AG10803 (cell line): ENCODE results near the gene ADAMTS20.
"Not testable (repeated sequence)": the region's sequence is repeated elsewhere in the genome, so short reads cannot be mapped to it uniquely, and the experiment has no call there.

Experiments used
- DNase-seq: peaks from one replicate; pipeline ENCODE4 v3.0.0; 2010; ENCODE audit warnings: low read depth
- H3K4me3 ChIP-seq: 2 replicates; pipeline ENCODE4 v1.5.1; 2011; ENCODE audit warnings: mild to moderate bottlenecking, low read length, control low read depth
- CTCF ChIP-seq: conservative IDR thresholded peaks from 2 replicates; pipeline ENCODE4 v1.5.1; 2011; ENCODE audit warnings: mild to moderate bottlenecking, low read length, control low read depth, inconsistent platforms

ADAMTS20 gene

DNA sequence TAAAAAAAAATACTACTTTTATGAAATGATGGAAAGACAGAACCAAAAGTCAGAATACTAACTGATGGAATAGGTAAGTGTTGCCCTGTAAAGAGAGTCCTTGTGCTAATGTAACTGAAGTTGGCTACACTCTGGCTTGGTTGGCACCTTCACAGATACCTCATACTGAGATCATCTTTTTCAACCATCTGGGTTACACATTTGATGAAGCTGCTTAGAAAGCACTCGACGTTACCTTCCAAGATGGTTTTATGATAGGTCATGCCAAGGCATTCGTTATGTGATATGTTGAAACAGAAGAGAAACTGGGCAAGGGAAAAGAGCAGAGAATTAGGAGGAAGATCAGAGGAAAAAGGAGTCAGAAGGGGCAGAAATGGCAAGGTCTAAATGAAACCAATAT is 203.8 kb downstream of the ADAMTS20 start:
- DNase-seq, result peak; percentile 8
- TF ChIP-seq CTCF, result no peak
- H3K4me3 ChIP-seq, result no peak overlapping the region

DNA sequence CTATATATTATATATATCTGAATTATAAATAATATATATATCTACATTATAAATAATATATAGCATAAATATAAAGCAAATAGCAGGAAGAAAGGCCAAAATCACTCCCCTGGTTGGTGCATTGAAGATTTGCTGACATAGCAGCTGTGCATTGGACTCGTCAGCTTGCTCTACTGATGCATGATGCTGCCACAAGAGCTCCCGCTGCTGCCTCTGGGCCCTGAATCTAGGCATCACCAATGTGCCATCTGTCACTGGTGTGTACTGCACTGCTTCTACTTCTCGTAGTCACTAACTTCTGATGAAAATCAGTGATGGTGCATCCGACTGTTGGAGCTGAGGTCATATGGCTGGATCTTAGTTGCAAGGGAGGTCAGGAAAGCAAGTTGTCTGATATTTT is 205.0 kb downstream of the ADAMTS20 start:
- TF ChIP-seq CTCF, result no peak
- no peak for DNase-seq
- H3K4me3 ChIP-seq, result no peak overlapping the region

DNA sequence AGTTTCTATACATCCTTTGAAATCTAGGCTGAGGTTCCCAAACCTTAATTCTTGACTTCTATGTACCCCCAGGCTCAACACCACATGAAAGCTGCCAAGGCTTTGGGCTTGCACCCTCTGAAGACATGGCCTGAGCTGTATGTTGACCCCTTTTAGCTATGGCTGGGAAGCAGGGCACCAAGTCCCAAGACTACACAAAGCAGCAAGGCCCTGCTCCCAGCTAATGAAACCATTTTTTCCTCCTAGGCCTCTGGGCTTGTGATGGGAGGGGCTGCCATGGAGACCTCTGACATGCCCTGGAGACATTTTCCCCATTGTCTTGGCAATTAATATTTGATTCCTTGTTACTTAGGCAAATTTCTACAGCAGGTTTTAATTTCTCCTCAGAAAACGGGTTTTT is 207.0 kb downstream of the ADAMTS20 start:
- H3K4me3 ChIP-seq, result no peak overlapping the region
- no peak for TF ChIP-seq CTCF
- no peak for DNase-seq

DNA sequence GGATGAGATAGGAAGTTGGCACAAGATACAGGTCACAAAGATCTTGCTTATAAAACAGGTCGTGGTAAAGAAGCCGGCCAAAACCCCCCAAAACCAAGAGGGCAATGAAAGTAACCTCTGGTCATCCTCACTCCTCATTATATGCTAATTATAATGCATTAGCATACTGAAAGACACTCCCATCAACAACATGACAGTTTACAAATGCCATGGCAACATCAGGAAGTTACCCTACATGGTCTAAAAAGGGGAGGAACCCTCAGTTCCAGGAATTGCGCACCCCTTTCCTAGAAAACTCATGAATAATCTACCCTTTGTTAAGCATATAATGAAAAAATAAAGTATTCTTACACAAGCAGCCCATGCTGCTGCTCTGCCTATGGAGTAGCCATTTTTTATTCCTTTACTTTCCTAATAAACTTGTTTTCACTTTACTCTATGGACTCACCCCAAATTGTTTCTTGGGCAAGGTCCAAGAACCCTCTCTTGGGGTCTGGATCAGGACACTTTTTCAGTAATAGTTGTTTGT is 210.2 kb downstream of the ADAMTS20 start:
- DNase-seq, result not testable (repeated sequence)

GRCh38 chr12:43338848-43339526 is 213.0 kb downstream of the ADAMTS20 start:
- no peak overlapping the region for H3K4me3 ChIP-seq
- DNase-seq, result peak; percentile 54
- peak; percentile 61 for TF ChIP-seq CTCF

More for the DNA sequence above, 210.2 kb downstream of the ADAMTS20 start:
- not testable (repeated sequence) for H3K4me3 ChIP-seq

DNA sequence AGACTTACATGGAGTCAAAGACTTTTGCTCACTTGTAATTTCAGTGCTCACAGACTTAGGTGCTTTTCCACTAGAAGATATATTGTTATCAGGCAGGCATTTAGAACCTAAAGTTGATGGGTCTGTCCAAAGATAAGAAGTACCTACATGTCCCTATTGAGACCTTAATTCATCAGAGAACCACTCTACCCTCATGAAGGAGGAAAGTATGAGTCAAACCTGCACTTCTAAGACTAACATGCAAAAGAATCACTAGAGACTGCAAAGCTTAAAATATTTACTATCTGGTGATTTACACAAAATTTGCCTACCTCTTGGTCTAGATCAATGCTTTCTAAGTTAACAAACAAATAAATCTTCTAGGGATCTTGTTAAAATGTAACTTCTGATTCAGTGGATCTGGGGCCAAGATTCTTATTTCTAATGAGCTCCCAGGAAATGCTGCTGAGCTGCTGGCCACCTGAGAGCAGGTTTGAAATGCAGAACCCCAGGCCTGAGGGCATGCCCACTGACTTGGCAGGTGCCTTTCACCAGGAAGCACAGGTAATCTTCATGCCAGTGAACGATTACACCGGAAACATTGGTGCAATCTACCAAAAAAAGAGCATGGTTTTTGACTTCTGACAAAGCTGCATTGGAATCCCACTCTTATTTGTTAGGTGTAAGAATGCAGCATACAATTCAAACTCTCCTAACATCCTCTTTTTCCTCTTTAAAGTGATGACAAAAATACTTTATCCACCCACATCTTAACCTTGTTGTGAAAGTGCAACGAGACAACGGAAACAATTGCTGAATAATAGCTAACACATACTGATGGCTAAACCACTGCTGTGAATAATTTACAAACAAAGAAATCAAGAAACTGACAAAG is 214.2 kb downstream of the ADAMTS20 start:
- no peak for TF ChIP-seq CTCF
- H3K4me3 ChIP-seq, result no peak overlapping the region
- no peak for DNase-seq

DNA sequence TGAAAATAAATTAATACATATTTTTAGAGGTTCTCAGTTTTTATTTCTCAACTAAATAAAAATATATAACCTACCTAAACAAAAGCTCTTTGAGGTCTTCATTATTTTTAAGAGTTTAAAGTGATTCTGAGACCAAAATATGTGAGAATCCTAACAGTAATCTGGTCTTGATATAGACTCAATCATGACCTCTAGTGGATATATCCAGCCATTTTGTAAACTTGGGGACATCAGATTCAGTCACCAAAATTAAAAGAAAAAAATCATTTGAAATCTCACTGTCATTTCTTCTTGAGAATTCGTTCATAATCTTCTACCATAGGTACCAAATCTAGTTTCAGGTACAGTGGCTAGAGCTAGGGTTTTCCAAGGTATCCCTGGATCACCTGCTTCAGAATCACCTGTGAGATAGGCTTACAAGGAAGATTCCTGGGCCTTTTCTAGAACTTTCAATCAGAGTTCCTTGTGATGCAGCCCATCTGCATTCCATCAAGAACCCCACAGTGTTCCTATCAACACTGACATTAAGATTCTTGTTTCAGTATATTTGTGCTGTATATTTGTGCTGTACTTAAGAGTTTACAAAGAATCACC is 214.9 kb downstream of the ADAMTS20 start:
- DNase-seq, result peak; percentile 34
- no peak overlapping the region for H3K4me3 ChIP-seq
- TF ChIP-seq CTCF, result peak; percentile 61
